HepG2 (cell line): ENCODE measurements around the gene FBXO24. TPM values are rescaled to one million over a fixed set of nuclear protein-coding genes. Genes with fewer than 3 reads are reported as not detected.

Experiments
- ATAC-seq: fragments of 200-7000 bp; cut with Tn5 transposase; 3 replicates; pipeline ENCODE4 v1.9.1; 2020; ENCODE audit warnings: mild to moderate bottlenecking, moderate library complexity
- BruUV-seq: library from RNA; stranded (reverse); fragments of 400-500 nt; replicated peaks from 2 replicates; lab custom pipeline; 2021; lab: Mats Ljungman, UMichigan
- CTCF ChIA-PET: fragments of 300-600 bp; formaldehyde crosslinking; extraction: SDS; loops from one replicate; lab custom pipeline; 2021; ENCODE audit warnings: low total read pairs, inconsistent platforms, low intra/inter-chr PET ratio; lab: Yijun Ruan, JAX
- POLR2A ChIA-PET: fragments of 350-600 bp; sonication (Branson Sonifier 250); formaldehyde crosslinking; loops from one replicate; lab custom pipeline; 2020; ENCODE audit warnings: antibody characterized with exemption, inconsistent platforms; lab: Yijun Ruan, JAX
- DNase-seq: peaks from one replicate; pipeline ENCODE4 v3.0.0-alpha.2; 2015; ENCODE audit warnings: low spot score
- FAIRE-seq: peaks from 3 replicates; lab custom pipeline; 2011; peaks lifted over from hg19 to GRCh38; lab: Jason Lieb, UNC
- H2AFZ ChIP-seq: one replicate; pipeline ENCODE4 v1.6.1; 2011; ENCODE audit warnings: low read length, inconsistent platforms
- H3K27ac ChIP-seq: fragments of 300-600 bp; 3 replicates; pipeline ENCODE4 v1.8.0; 2011; ENCODE audit warnings: mixed run types, mild to moderate bottlenecking, mixed read lengths, low read length, inconsistent platforms; ENCODE audit not compliant: insufficient read depth; ENCODE audit errors: extremely low read length
- H3K27me3 ChIP-seq, 2 experiments: fragments of 200-600 bp in 1 of 2; 2 replicates in 1 of 2; 3 replicates in 1 of 2; pipeline versions ENCODE4 v1.6.0 to v1.8.0; 2011; ENCODE audit warnings: low read length in 2 of 2, mild to moderate bottlenecking in 2 of 2, moderate library complexity in 2 of 2, inconsistent platforms in 1 of 2; ENCODE audit not compliant: insufficient read depth in 2 of 2, control insufficient read depth in 1 of 2
- H3K36me3 ChIP-seq, 2 experiments: fragments of 200-600 bp in 1 of 2; replicated peaks in 1 of 2; 2 replicates in 1 of 2; 3 replicates in 1 of 2; pipeline versions ENCODE4 v1.5.1 to v1.8.0; 2011; ENCODE audit warnings: low read length in 2 of 2, inconsistent platforms in 1 of 2; ENCODE audit not compliant: insufficient read depth in 2 of 2, control insufficient read depth in 1 of 2
- H3K4me1 ChIP-seq: 2 replicates; pipeline ENCODE4 v1.5.1; 2012; ENCODE audit warnings: low read length, inconsistent platforms; ENCODE audit not compliant: insufficient read depth
- H3K4me2 ChIP-seq: 2 replicates; pipeline ENCODE4 v1.6.0; 2011; ENCODE audit warnings: low read depth, low read length, inconsistent platforms
- H3K4me3 ChIP-seq, 3 experiments: fragments of 200-600 bp in 1 of 3; sonication (generic), shearing (Covaris generic) in 1 of 3; replicated peaks in 1 of 3; 2 replicates each; pipeline ENCODE4 v1.5.1; 2011 to 2016; ENCODE audit warnings: low read length in 3 of 3, inconsistent platforms in 2 of 3, low read depth in 2 of 3, mild to moderate bottlenecking in 2 of 3, control low read depth in 1 of 3, mixed read lengths in 1 of 3; ENCODE audit not compliant: insufficient read depth in 1 of 3
- H3K79me2 ChIP-seq: one replicate; pipeline ENCODE4 v1.6.1; 2011; ENCODE audit warnings: low read length, inconsistent platforms; ENCODE audit not compliant: insufficient read depth
- H3K9ac ChIP-seq: 2 replicates; pipeline ENCODE4 v1.6.0; 2011; ENCODE audit warnings: mild to moderate bottlenecking, low read depth, low read length, inconsistent platforms; ENCODE audit not compliant: insufficient read depth
- H3K9me3 ChIP-seq: 2 replicates; pipeline ENCODE4 v1.5.1; 2012; ENCODE audit warnings: mild to moderate bottlenecking, low read length
- H4K20me1 ChIP-seq: 2 replicates; pipeline ENCODE4 v1.6.0; 2011; ENCODE audit warnings: inconsistent platforms, mild to moderate bottlenecking, low read length, moderate library complexity; ENCODE audit not compliant: insufficient read depth
- ATF4 ChIP-seq, 2 experiments: fragments of 450-650 bp in 1 of 2; sonication (generic) in 1 of 2; formaldehyde crosslinking; IDR thresholded peaks; 2 replicates each; pipeline versions ENCODE4 v1.5.0 to v1.8.0; 2020 to 2022; ENCODE audit warnings: mild to moderate bottlenecking in 1 of 2, missing genetic modification reagents in 1 of 2
- BCLAF1 ChIP-seq: fragments of 450-650 bp; IDR thresholded peaks from 2 replicates; pipeline ENCODE4 v1.6.1; 2017; ENCODE audit warnings: mild to moderate bottlenecking
- EEA1 ChIP-seq: sonication (generic); formaldehyde crosslinking; IDR thresholded peaks from 2 replicates; pipeline ENCODE4 v1.5.1; 2020; ENCODE audit warnings: mild to moderate bottlenecking, missing genetic modification reagents, borderline replicate concordance
- GATAD1 ChIP-seq: IDR thresholded peaks from 2 replicates; pipeline ENCODE4 v1.6.1; 2016; ENCODE audit warnings: missing genetic modification reagents, missing compliant biosample characterization
- GTF2F1 ChIP-seq: fragments of 150-350 bp; IDR thresholded peaks from 2 replicates; pipeline ENCODE4 v1.6.1; 2014; ENCODE audit warnings: low read length
- HDAC1 ChIP-seq: sonication (generic); formaldehyde crosslinking; IDR thresholded peaks from 2 replicates; pipeline ENCODE4 v1.5.1; 2020; ENCODE audit warnings: mild to moderate bottlenecking, missing genetic modification reagents
- HMG20B ChIP-seq: conservative IDR thresholded peaks from 2 replicates; pipeline ENCODE4 v1.6.1; 2016; ENCODE audit warnings: missing genetic modification reagents, missing compliant biosample characterization
- HNRNPLL ChIP-seq: fragments of 200-400 bp; formaldehyde crosslinking; IDR thresholded peaks from 2 replicates; pipeline ENCODE4 v1.6.1; 2017; ENCODE audit warnings: mild to moderate bottlenecking, low read depth, low read length; ENCODE audit not compliant: poor library complexity, severe bottlenecking
- PAF1 ChIP-seq: IDR thresholded peaks from 2 replicates; pipeline ENCODE4 v1.6.1; 2016; ENCODE audit warnings: missing genetic modification reagents, missing compliant biosample characterization
- SRF ChIP-seq: IDR thresholded peaks from 2 replicates; pipeline ENCODE4 v1.6.1; 2011; ENCODE audit warnings: mild to moderate bottlenecking, low read depth, low read length, moderate library complexity
- STAG1 ChIP-seq: sonication (generic); formaldehyde crosslinking; IDR thresholded peaks from 2 replicates; pipeline ENCODE4 v1.4.0; 2020; ENCODE audit warnings: missing genetic modification reagents
- TAF15 ChIP-seq: fragments of 200-400 bp; formaldehyde crosslinking; IDR thresholded peaks from one replicate; pipeline ENCODE4 v1.6.1; 2018; ENCODE audit warnings: mild to moderate bottlenecking, low read depth, low read length; ENCODE audit not compliant: poor library complexity, severe bottlenecking
- TOE1 ChIP-seq: sonication (generic); formaldehyde crosslinking; IDR thresholded peaks from 2 replicates; pipeline ENCODE4 v1.4.0; 2020; ENCODE audit warnings: mild to moderate bottlenecking, missing genetic modification reagents
- ZBTB34 ChIP-seq: sonication (generic); formaldehyde crosslinking; IDR thresholded peaks from 2 replicates; pipeline ENCODE4 v1.8.0; 2022; ENCODE audit warnings: mild to moderate bottlenecking, missing genetic modification reagents
- ZNF460 ChIP-seq: sonication (generic); formaldehyde crosslinking; IDR thresholded peaks from 2 replicates; pipeline ENCODE4 v1.5.1; 2020; ENCODE audit warnings: missing genetic modification reagents, mild to moderate bottlenecking, borderline replicate concordance
- ZNF556 ChIP-seq: sonication (generic); formaldehyde crosslinking; IDR thresholded peaks from 2 replicates; pipeline ENCODE4 v1.4.0; 2020; ENCODE audit warnings: mild to moderate bottlenecking, missing genetic modification reagents, borderline replicate concordance
- ZNF567 ChIP-seq: sonication (generic); formaldehyde crosslinking; IDR thresholded peaks from 2 replicates; pipeline ENCODE4 v1.8.1; 2023; ENCODE audit warnings: mild to moderate bottlenecking, missing genetic modification reagents, borderline replicate concordance
- ZNF740 ChIP-seq: sonication (generic); formaldehyde crosslinking; IDR thresholded peaks from 2 replicates; pipeline ENCODE4 v1.4.0; 2020; ENCODE audit warnings: missing genetic modification reagents
- WGBS: methylation state at CpG from one replicate; pipeline ENCODE4 v1.1.6; 2017; ENCODE audit warnings: low lambda C conversion rate; 5-methylcytosine and 5-hydroxymethylcytosine counted together
- in situ Hi-C: cut with HindIII; loops from 2 replicates; pipeline ENCODE4 v1.10.0; 2017; ENCODE audit warnings: low pct_unique_long_range_greater_than_20kb; ENCODE audit not compliant: extremely low pct_ligation_motif_present
- intact Hi-C: fragments of 100-400 bp; cut with micrococcal nuclease; formaldehyde crosslinking; loops from one replicate; pipeline ENCODE4 v1.10.0; 2022; ENCODE audit not compliant: unreplicated experiment
- polyA plus RNA-seq, 8 experiments: library from polyadenylated mRNA; depleted of rRNA in 3 of 8; stranded (reverse) in 7 of 8; unstranded in 1 of 8; fragments of >200 nt; fragmentation: Illumina TruSeq in 4 of 8; extraction: Trizol in 4 of 8; gene quantifications; 2 replicates each; pipeline versions ENCODE4 v1.2.1 to v1.2.3, GENCODE V29; 2011 to 2016; ENCODE audit warnings: low read depth in 4 of 8, missing spikeins in 1 of 8, mixed read lengths in 1 of 8; ENCODE audit not compliant: insufficient read depth in 1 of 8
- total RNA-seq, 5 experiments: library from RNA; depleted of rRNA; stranded (reverse); fragments of >200 nt; fragmentation: Illumina TruSeq; extraction: Trizol; gene quantifications; 2 replicates each; pipeline ENCODE4 v1.2.3, GENCODE V29; 2016; ENCODE audit warnings: low read depth in 1 of 5

Gene FBXO24
- total and polyA plus RNA-seq, 2 of the 13 experiments (the other 11 are each of a cell fraction or from before 2014, with no cell fraction given) = 0.20 to 0.55 TPM

- POLR2A ChIA-PET = interaction anchor here (0.5 to 2.7 kb wide), 12 partner anchors 9 to 343 kb away, joined by 3 to 19 read pairs (median 6); partner anchors contain the start of genes FBXO24, LRCH4, MEPCE and TSC22D4
- ATAC-seq (peak; percentile 80), FAIRE-seq (peak; percentile 96), DNase-seq (peak; percentile 96)
- in situ Hi-C loops (no loop called here), intact Hi-C loops (no loop called here)
- CTCF ChIA-PET = interaction anchor here (1.1 kb wide), 1 partner anchor 13 kb away, joined by 4 read pairs; no protein-coding TSS in a partner anchor
- Histone ChIP-seq H2AFZ (no peak overlapping the region), H3K27ac (peak overlapping the region; percentile 94), H3K9ac (peak overlapping the region; percentile 76), H3K27me3 (no peaks in the 10 kb centered on the region), H3K4me3 (peak overlapping the region; percentile 6 to 35 (median 33); a peak in 3 of 6 replicates), H3K36me3 (peaks cover 9 to 34% of the 10 kb centered on the region in 2 experiments), H4K20me1 (no peaks in the 10 kb centered on the region), H3K4me1 (peaks cover 90% of the 10 kb centered on the region), H3K4me2 (peak overlapping the region; percentile 86), H3K9me3 (no peaks in the 10 kb centered on the region), H3K79me2 (peaks cover 65% of the 10 kb centered on the region)
- 4% methylated on average over 10 of the region's 10 CpGs for WGBS
- BruUV-seq = no TSS peak
- TF ChIP-seq SRF (no peak), TOE1 (CRISPR knock-in tag) (no peak), GATAD1 (CRISPR knock-in tag) (no peak; the same call in 1 of the 2 replicates), ZNF567 (CRISPR knock-in tag) (no peak), ZBTB34 (CRISPR knock-in tag) (no peak), TAF15 (no peak), STAG1 (CRISPR knock-in tag) (0 out of 2 replicates have a peak, but pooled peaks have one; percentile 2), ZNF740 (CRISPR knock-in tag) (no peak), ZNF460 (CRISPR knock-in tag) (no peak), BCLAF1 (no peak), HDAC1 (CRISPR knock-in tag) (peak; percentile 60), ZNF556 (no peak), PAF1 (CRISPR knock-in tag) (no peak; the same call in 1 of the 2 replicates), HNRNPLL (no peak), ATF4 (CRISPR knock-in tag; IDR thresholded peaks at IDR 0.05) (no peak; a peak in 1 of 4 replicates), EEA1 (CRISPR knock-in tag) (no peak), HMG20B (CRISPR knock-in tag) (no peak), GTF2F1 (no peak)
These were observed 39.8 kb upstream of the FBXO24 start for GRCh38 chr7:100546129-100546925.
